ENCODE results near the gene EP300.
"Not testable (repeated sequence)": the region's sequence is repeated elsewhere in the genome, so short reads cannot be mapped to it uniquely, and the experiment has no call there.

The EP300 gene

GRCh38 chr22:41157083-41157482, 64.7 kb downstream of the EP300 start:
- DNase-seq: no peak

GRCh38 chr22:41169157-41169556, 76.8 kb downstream of the EP300 start:
- DNase-seq: no peak

- DNase-seq: no peak
Measured at GRCh38 chr22:41171996-41172395, 79.6 kb downstream of the EP300 start.

- no peak for DNase-seq
Measured at GRCh38 chr22:41175546-41175945, 83.2 kb downstream of the EP300 start.

GRCh38 chr22:41177040-41177621, 84.7 kb downstream of the EP300 start:
- DNase-seq: no peak

GRCh38 chr22:41177622-41178424, 85.4 kb downstream of the EP300 start:
- no peak for DNase-seq

- DNase-seq: no peak
Measured at GRCh38 chr22:41178425-41178975, 86.1 kb downstream of the EP300 start.

GRCh38 chr22:41180362-41180761, 88.0 kb downstream of the EP300 start:
- not testable (repeated sequence) for DNase-seq

GRCh38 chr22:41180926-41181325, 88.5 kb downstream of the EP300 start:
- DNase-seq: no peak

GRCh38 chr22:41181349-41182241, 89.2 kb downstream of the EP300 start:
- DNase-seq: peak; percentile 66 to 76 (median 67)

- no peak for DNase-seq
Measured at GRCh38 chr22:41184679-41185078, 92.3 kb downstream of the EP300 start.

- DNase-seq: no peak
Measured at GRCh38 chr22:41191467-41191866, 99.1 kb downstream of the EP300 start.

- DNase-seq: no peak
Measured at GRCh38 chr22:41193829-41194228, 101.4 kb downstream of the EP300 start.

- peak; percentile 86 to 96 (median 92) for DNase-seq
Measured at GRCh38 chr22:41197038-41197972, 104.9 kb downstream of the EP300 start.

- DNase-seq: peak; percentile 49 to 57 (median 52)
Measured at GRCh38 chr22:41198027-41198580, 105.7 kb downstream of the EP300 start.

- peak in 2 of 3 donors; percentile 8 to 34 for DNase-seq
Measured at GRCh38 chr22:41201141-41201540, 108.7 kb downstream of the EP300 start.

GRCh38 chr22:41203118-41203517, 110.7 kb downstream of the EP300 start:
- DNase-seq: no peak

- DNase-seq: no peak
Measured at GRCh38 chr22:41204066-41204465, 111.7 kb downstream of the EP300 start.

GRCh38 chr22:41204992-41205900, 112.9 kb downstream of the EP300 start, which contains the start of gene L3MBTL2:
Gene L3MBTL2, plus strand, starts transcription at chr22:41205312. Its CDS starts 51 bp downstream, at chr22:41205363.
- peak; percentile 97 to 98 (median 97) for DNase-seq

- no peak for DNase-seq
Measured at GRCh38 chr22:41206719-41207118, 114.3 kb downstream of the EP300 start.

Measured in suppressor macrophage treated with lipopolysaccharide for 1 hour (primary cell).